Liver (tissue), 9 donors: Measurements from ENCODE around the gene ETS1. TPM values are rescaled to one million over a fixed set of nuclear protein-coding genes. Genes with fewer than 3 reads are reported as not detected.
"Not testable (repeated sequence)": the region's sequence is repeated elsewhere in the genome, so short reads cannot be mapped to it uniquely, and the experiment has no call there.

ENCODE experiments used
- DNase-seq: peaks from one replicate; pipeline ENCODE4 v3.0.0-alpha.2; 2017; ENCODE audit warnings: low spot score
- H3K27ac ChIP-seq, 2 donors: one replicate each; pipeline ENCODE4 v1.7.0; 2013; ENCODE audit warnings: inconsistent platforms in 2 of 2, low read length in 2 of 2, control low read depth in 1 of 2, low read depth in 1 of 2, mild to moderate bottlenecking in 1 of 2
- H3K27me3 ChIP-seq, 4 donors: one replicate each; pipeline versions ENCODE4 v1.6.1 to v1.7.0; 2013; ENCODE audit warnings: low read length in 3 of 4, inconsistent platforms in 1 of 4, mild to moderate bottlenecking in 1 of 4, moderate library complexity in 1 of 4; ENCODE audit not compliant: control insufficient read depth in 4 of 4, insufficient read depth in 4 of 4
- H3K36me3 ChIP-seq, 4 donors: one replicate each; pipeline versions ENCODE4 v1.6.1 to v1.7.0; 2013; ENCODE audit warnings: low read length in 3 of 4, mild to moderate bottlenecking in 3 of 4, low read depth in 1 of 4, moderate library complexity in 1 of 4; ENCODE audit not compliant: control insufficient read depth in 4 of 4, insufficient read depth in 3 of 4
- H3K4me1 ChIP-seq, 4 donors: one replicate each; pipeline versions ENCODE4 v1.6.1 to v1.7.0; 2013; ENCODE audit warnings: low read length in 3 of 4, mild to moderate bottlenecking in 3 of 4, moderate library complexity in 1 of 4; ENCODE audit not compliant: control insufficient read depth in 4 of 4, insufficient read depth in 4 of 4
- H3K4me3 ChIP-seq, 3 donors: one replicate each; pipeline versions ENCODE4 v1.6.1 to v1.7.0; 2013; ENCODE audit warnings: low read length in 3 of 3, control low read depth in 1 of 3, low read depth in 1 of 3, mild to moderate bottlenecking in 1 of 3
- H3K9ac ChIP-seq, 2 donors: one replicate each; pipeline ENCODE4 v1.7.0; 2013; ENCODE audit warnings: low read length in 2 of 2, mild to moderate bottlenecking in 2 of 2, moderate library complexity in 2 of 2, control low read depth in 1 of 2, low read depth in 1 of 2
- H3K9me3 ChIP-seq, 4 donors: one replicate each; pipeline versions ENCODE4 v1.6.1 to v1.7.0; 2013; ENCODE audit warnings: low read length in 3 of 4; ENCODE audit not compliant: control insufficient read depth in 4 of 4
- GABPA ChIP-seq, 2 donors: IDR thresholded peaks in 1 of 2; conservative IDR thresholded peaks in 1 of 2; 2 replicates each; pipeline ENCODE4 v1.6.1; 2016; ENCODE audit warnings: antibody characterized with exemption in 2 of 2, mild to moderate bottlenecking in 1 of 2, moderate library complexity in 1 of 2
- HNF4A ChIP-seq, 2 donors: conservative IDR thresholded peaks; 2 replicates each; pipeline ENCODE4 v1.6.1; 2016; ENCODE audit warnings: antibody characterized with exemption in 2 of 2, mild to moderate bottlenecking in 2 of 2
- JUND ChIP-seq, 2 donors: IDR thresholded peaks; 2 replicates each; pipeline ENCODE4 v1.6.1; 2016; ENCODE audit warnings: antibody characterized with exemption in 2 of 2
- RAD21 ChIP-seq, 2 donors: IDR thresholded peaks; 2 replicates each; pipeline ENCODE4 v1.6.1; 2016; ENCODE audit warnings: antibody characterized with exemption in 2 of 2, mild to moderate bottlenecking in 2 of 2
- RXRA ChIP-seq, 2 donors: IDR thresholded peaks; 2 replicates each; pipeline ENCODE4 v1.6.1; 2017 to 2018; ENCODE audit warnings: antibody characterized with exemption in 2 of 2, mild to moderate bottlenecking in 1 of 2
- SP1 ChIP-seq: IDR thresholded peaks from 2 replicates; pipeline ENCODE4 v1.6.1; 2018; ENCODE audit warnings: antibody characterized with exemption, mild to moderate bottlenecking
- YY1 ChIP-seq: IDR thresholded peaks from 2 replicates; pipeline ENCODE4 v1.6.1; 2016; ENCODE audit warnings: antibody characterized with exemption, mild to moderate bottlenecking
- WGBS: extraction: QIAGEN DNeasy Blood & Tissue Kit; methylation state at CpG from one replicate; pipeline ENCODE4 v1.1.7; 2013; 5-methylcytosine and 5-hydroxymethylcytosine counted together
- polyA plus RNA-seq, 2 donors: library from polyadenylated mRNA; stranded (reverse) in 1 of 2; unstranded in 1 of 2; fragments of 200-250 nt in 1 of 2; fragments of >200 nt in 1 of 2; fragmentation: Nextera tagmentation in 1 of 2; extraction: Ambion mirVana in 1 of 2; gene quantifications; one replicate each; pipeline versions ENCODE4 v1.2.1 to v1.2.3, GENCODE V29; 2013 to 2015
- total RNA-seq, 2 donors: library from RNA; depleted of rRNA; stranded (reverse); fragments of >200 nt; gene quantifications; one replicate each; pipeline ENCODE4 v1.2.3, GENCODE V29; 2014
- TF ChIP-seq, protein P1 (sequence below): IDR thresholded peaks from 2 replicates; pipeline ENCODE4 v1.6.1; 2016; ENCODE audit warnings: antibody characterized with exemption, mild to moderate bottlenecking
- donor health status: healthy.
- donor health status: healthy.
- donor health status: healthy.
- donor health status: healthy.
- donor health status: healthy.

ETS1 gene
- total and polyA plus RNA-seq, 4 donors = 4.8 to 30.0 (median 20.3) TPM

DNA sequence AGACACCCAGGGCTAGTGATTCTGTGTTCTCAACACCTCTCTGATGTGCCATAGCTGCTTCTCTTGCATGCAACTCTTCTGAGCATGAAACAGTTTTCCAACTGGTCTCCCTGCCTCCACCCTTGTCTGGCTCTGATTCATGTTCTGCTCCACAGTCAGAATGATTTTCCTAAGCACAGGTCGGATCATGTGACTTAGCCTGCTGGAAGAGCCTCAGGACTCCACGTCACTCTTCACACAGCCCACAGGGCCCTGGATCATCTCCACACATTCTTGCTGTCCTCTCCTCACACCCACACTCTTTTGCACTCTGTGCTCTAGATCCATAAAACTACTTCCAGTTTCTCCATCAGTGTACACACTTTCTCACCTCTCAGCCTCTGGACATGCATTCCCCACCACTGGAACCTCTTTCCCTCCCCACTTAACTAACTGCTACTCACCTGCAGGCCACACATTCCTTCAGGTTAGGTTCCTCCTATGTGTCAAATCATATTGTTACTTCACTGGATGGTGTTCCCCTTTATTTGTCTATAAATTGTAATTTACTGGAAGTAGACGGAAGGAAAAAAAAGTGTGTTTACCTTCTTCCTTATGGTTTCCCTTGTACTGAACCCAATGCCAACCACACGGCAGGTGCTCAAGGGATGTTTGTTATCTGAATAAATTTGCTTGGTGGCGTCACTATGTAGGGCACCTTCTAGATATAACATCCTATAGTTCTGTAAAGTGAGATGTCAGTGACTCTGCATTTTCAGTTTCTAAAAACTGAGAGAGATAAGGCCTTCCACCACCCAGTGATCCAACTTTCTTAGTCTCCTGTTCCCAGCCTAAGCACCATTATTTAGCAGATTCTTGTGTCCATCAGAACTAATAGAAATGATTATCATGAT lies 133.7 kb downstream of the ETS1 start:
- Histone ChIP-seq H3K9me3 (no peaks in the 10 kb centered on the region), H3K27ac (peak overlapping the region in 1 of 2 donors; percentile 68), H3K9ac (no peak overlapping the region), H3K4me3 (no peak overlapping the region), H3K4me1 (peaks cover 0 to 3% (median under 1%) of the 10 kb centered on the region in 4 donors), H3K36me3 (no peaks in the 10 kb centered on the region), H3K27me3 (no peaks in the 10 kb centered on the region)
- TF ChIP-seq GABPA (IDR thresholded peaks at IDR 0.05 in 1 of 2, conservative IDR thresholded peaks at IDR 0.05 in 1 of 2) = no peak
- no peak for TF ChIP-seq SP1
- peak in 1 of 2 donors; percentile 21 for TF ChIP-seq RXRA (IDR thresholded peaks at IDR 0.05)
- DNase-seq = no peak
- 79% methylated on average over 5 of the region's 5 CpGs for WGBS

DNA sequence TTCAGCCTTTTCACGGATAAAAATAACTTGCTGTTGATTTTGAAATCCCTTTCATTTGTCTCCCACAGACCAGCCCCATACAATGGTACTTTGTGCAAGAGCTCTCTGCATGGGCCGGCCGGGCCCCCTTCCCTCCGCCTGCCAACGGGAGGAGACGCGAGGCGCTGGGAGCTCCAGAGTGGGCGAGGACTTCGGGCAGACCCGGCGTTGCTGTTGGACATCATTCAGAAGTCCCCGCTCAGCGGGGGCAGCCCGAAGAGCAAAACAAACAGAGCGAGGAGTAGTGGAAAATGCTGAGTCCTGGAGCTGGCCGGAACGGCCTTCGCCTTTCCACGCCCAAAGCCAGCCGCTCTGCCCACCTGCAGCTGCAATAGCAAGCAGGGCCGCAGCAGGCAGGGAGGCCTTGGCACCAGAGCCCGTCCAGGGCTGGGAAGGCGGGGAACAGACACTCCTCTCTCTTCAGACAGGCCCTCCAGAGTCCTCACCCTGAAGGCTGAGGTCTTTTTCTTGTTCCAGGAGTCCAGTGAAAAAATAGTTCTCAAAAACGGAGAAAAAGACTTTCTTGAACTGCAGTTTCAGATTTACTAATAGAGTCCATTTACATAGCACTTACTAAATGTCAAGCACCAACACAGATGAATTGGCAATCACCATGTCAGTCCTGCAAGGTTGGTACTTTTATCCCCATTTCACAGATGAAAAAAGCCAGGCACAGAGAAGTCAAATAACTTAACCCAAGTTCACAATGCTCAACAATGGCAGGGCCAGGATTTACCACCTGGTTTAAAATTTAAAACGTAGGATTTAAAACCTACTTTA lies 135.5 kb downstream of the ETS1 start:
- Histone ChIP-seq H3K4me1 (peaks cover 0 to 4% (median under 1%) of the 10 kb centered on the region in 4 donors), H3K36me3 (no peaks in the 10 kb centered on the region), H3K9ac (peak overlapping the region in 1 of 2 donors; percentile 5), H3K9me3 (no peaks in the 10 kb centered on the region), H3K4me3 (no peak overlapping the region), H3K27ac (peak overlapping the region in 1 of 2 donors; percentile 11), H3K27me3 (no peaks in the 10 kb centered on the region)
- DNase-seq = no peak
- 51% methylated on average over 26 of the region's 26 CpGs for WGBS
- TF ChIP-seq, protein P1, sequence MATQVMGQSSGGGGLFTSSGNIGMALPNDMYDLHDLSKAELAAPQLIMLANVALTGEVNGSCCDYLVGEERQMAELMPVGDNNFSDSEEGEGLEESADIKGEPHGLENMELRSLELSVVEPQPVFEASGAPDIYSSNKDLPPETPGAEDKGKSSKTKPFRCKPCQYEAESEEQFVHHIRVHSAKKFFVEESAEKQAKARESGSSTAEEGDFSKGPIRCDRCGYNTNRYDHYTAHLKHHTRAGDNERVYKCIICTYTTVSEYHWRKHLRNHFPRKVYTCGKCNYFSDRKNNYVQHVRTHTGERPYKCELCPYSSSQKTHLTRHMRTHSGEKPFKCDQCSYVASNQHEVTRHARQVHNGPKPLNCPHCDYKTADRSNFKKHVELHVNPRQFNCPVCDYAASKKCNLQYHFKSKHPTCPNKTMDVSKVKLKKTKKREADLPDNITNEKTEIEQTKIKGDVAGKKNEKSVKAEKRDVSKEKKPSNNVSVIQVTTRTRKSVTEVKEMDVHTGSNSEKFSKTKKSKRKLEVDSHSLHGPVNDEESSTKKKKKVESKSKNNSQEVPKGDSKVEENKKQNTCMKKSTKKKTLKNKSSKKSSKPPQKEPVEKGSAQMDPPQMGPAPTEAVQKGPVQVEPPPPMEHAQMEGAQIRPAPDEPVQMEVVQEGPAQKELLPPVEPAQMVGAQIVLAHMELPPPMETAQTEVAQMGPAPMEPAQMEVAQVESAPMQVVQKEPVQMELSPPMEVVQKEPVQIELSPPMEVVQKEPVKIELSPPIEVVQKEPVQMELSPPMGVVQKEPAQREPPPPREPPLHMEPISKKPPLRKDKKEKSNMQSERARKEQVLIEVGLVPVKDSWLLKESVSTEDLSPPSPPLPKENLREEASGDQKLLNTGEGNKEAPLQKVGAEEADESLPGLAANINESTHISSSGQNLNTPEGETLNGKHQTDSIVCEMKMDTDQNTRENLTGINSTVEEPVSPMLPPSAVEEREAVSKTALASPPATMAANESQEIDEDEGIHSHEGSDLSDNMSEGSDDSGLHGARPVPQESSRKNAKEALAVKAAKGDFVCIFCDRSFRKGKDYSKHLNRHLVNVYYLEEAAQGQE = no peak
- TF ChIP-seq HNF4A (conservative IDR thresholded peaks at IDR 0.05) (no peak), RAD21 (IDR thresholded peaks at IDR 0.05) (peak in 1 of 2 donors; percentile 18), YY1 (peak; percentile 14)

DNA sequence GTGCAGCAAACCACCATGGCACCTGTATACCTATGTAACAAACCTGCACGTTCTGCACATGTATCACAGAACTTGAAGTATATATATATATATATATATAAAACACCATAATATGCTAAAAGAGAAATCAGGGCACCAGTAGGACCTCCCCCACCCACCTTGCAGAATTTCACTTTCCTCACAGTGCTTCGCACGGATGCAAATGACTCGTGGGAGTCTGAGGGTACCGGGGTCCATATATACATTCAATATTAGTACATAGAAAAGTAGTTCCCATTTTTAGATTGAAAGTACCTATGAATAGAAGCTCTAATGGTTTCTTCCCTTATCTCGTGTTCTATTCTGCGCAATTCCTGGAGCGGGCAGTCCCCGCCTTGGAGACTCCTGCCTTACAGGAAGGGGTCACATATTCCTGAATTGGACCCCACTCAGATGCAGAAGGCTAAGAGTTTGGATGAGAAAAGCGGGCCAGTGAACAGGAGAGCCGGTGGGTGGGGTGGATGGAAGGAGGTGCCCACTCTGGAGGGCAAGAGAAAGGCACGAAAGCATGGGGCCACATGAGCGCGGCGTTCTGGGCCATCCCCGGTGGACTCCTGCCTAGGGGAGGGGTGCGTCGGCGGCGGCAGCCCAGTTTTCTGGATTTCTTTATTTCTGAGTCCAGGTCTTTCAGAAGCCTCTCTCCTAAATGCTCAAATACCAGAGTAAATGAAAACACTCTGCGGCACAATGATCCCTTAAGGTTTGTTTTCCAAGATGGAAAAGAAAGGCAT lies 136.3 kb downstream of the ETS1 start:
- no peaks in the 10 kb centered on the region for H3K27me3 ChIP-seq
- no peaks in the 10 kb centered on the region for H3K36me3 ChIP-seq
- peak overlapping the region in 1 of 2 donors; percentile 5 for H3K9ac ChIP-seq
- H3K9me3 ChIP-seq = no peaks in the 10 kb centered on the region
- 90% methylated on average over 21 of the region's 21 CpGs for WGBS
- DNase-seq = no peak
- H3K4me1 ChIP-seq = peaks cover 0 to 4% (median under 1%) of the 10 kb centered on the region in 4 donors
- peak overlapping the region in 1 of 2 donors; percentile 11 for H3K27ac ChIP-seq
- TF ChIP-seq SP1 (no peak), RAD21 (IDR thresholded peaks at IDR 0.05) (no peak), HNF4A (conservative IDR thresholded peaks at IDR 0.05) (no peak), JUND (IDR thresholded peaks at IDR 0.05) (no peak)
- no peak overlapping the region for H3K4me3 ChIP-seq

GRCh38 chr11:128450425-128450824 lies 136.9 kb downstream of the ETS1 start:
- H3K4me1 ChIP-seq, H3K27ac ChIP-seq, H3K27me3 ChIP-seq, H3K36me3 ChIP-seq, H3K4me3 ChIP-seq, H3K9me3 ChIP-seq, DNase-seq, H3K9ac ChIP-seq: not testable (repeated sequence)
- 81% methylated on average over 4 of the region's 4 CpGs for WGBS
